NCI-H1436 (cell line): ENCODE results near the gene ASPSCR1.

Source experiments
- DNase-seq: peaks from one replicate; lab custom pipeline; 2025; lab: John Stamatoyannopoulos, UW

The ASPSCR1 gene

DNA sequence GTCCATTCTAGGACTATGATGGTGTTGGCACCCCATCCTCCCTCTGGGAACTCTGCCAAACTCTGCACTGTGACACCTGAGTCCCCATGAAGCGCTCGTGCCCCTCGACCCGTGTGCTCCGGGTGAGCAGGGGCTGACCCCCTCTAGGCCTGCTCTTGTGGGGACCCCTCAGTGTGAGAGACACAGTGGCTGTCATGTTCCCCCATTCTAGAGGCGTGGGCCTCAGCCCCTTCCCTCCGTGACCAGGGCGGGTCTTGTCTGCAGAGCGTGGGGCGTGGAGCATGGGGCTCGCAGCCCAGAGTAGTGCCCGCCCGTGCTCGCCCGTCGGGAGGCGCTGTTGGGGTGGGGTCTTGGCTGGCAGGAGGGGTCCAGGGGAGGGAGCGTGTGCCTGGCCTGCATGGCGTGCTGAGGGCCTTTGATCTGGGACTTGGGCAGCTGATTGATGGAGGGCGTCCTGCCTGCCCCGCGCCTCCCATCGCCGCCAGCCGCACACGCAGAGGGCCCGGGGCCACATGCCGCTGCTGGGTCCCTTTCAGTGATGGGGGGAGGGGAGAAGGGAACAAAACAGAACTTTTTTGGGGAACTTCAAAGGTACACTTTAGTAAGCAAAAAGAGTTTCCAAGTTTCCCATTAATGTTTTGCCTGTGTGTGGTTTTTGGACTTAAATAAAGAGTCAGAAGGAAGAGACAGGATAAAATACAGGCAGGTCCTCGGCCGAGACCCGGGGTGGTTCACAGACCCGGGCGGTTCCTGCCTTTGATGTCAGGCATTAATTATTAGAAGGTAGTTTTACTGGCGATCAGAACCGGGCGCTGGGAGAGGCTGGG lies 22.8 kb downstream of the ASPSCR1 start:
- no peak for DNase-seq

DNA sequence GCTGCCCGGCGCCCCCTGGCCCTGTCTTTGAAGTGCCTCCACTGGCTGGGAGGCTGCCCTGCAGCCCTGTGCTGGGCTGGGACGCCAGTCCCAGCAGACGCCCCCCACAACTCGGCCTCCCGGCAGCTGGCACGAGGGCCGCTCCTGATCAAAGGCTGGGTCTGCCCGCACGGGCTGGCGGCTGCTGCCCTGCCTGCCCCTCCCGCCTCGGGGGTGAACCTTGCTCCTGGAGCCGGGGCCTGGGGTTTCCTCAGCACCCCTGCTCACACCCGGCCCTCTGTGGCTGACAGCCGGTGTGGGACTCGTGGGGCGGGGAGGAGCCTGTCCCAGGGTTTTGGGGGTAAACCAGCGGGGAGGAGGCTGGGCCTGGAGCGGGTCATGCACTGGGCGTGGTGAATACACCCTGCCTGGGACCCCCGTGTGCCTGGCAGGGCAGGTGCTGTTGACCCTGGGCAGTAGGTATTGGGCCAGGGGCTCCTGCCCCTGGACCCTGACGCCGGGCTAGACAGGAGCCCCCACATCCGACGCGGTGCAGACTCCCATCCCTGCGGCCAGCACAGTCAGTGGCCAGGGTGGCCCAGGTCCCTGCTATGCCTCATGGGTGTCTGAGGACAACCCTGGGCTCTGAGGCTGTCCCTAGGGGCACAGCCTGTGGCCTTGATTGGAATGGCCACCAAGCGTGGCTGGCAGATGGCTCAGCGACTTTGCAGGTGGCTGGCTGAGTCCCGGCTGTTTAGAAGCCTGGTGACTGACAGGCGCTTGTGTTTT lies 23.6 kb downstream of the ASPSCR1 start:
- DNase-seq: no peak

DNA sequence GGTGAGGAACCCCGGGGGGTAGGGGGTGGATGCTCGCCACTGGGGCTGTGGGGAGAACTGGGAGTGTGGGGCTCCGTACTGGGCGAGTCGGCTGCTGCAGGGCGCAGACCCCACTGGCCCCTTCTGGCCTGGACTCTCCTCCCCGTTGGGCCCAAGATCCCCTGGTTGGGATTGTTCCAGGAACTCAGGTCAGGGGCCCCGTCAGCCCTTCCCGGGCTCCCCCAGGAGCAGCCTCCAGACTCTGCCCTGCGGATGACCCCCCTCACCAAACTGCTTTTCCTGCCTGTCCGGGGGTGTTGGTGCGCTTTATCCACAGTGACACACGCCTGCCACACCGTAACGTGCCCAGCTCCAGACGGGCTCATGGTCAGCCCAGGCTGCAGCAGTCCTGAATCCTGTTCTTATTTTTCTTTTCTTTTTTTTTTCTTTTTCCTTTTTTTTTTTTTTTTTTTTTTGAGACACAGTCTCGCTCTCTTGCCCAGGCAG lies 24.2 kb downstream of the ASPSCR1 start:
- DNase-seq: no peak

DNA sequence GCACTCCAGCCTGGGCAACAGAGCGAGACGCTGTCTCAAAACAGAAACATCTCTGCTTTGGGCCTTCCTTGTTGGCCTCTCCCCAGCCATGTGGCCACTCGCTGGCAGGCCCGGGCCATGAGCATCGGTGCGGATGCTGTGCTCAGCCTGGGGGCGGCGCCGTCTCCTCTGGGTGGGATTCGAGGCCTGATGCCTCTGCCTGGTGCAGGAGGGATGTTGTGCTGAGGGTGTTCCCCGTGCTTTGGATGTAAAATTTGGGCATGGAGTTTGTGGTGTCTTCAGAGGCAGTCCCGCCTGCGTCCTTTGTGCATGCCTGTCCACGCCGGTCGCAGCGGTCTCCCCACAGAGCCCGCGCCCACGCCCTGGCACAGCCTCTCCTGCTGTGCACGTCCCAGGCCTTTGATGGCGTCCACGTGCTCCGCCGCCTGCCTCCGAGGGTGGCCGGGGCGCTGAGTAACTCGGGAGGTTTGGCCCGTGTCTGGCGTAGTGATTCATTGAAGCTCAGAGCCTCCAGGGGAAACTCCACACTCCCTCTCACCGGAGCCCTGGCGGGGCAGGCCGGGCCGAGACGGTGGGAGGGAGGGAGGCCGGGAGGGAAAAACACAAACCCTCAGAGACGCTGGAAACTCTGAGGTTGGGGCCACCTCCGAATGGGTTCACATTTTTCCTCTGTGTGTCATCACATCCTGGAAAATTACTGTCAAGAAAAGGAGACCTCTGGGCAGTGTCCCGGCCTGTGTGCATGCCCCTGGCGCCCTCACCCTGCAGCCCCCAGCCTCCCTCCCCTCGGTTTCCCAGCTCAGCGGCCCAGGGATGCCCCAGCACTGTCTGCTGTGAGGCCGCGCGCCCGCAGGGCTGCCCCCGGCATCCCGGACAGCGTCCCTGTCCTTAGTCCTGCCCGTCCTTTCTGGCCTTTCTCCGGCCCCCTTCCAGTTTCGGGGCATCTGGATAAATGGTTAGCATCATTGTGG lies 26.3 kb downstream of the ASPSCR1 start:
- no peak for DNase-seq

DNA sequence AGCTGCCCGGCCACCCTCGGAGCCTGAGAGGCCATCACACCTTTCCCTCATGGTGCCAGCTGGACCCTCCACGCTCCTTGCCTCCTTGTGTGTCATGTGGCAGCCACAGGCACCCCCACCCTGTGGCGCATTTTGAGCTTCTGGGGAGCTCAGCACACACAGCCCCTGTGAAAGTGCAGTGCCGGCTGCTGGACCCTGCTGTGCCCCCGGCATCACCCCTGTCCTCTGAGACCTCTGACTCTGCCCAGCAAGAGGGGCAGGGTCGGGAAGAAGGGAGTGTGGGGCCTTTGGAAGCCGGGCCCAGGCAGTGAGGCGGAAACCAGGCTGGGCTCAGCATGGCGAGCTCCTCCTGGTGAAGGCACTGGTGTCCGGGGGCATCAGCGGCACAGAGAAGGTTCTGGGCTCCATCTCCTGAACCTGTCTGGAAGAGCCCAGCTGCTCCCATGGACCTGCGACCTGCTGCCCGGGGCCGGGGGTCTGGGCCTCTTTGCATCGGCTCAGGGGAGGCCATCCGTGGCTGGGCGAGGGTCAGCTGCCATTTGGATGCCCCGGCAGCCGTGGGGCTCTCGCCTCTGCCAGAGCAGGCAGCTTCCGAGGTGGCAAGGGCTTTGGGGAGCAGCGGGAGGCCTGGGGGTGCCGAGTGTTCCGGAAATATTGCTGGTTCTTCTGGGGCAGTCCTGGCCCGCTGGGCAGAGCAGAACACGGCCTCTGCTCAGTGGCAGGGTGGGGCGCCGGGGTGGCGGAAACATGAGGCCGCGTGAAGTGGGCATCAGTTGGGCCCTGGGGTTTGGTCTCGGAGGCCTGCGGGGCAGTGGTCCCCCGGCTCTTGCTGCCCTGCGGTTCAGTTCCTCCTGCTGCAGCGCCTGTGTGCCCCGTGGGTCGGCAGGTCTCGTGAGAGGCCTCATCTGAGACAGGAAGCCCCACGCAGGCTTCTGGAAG lies 27.4 kb downstream of the ASPSCR1 start:
- DNase-seq: no peak

DNA sequence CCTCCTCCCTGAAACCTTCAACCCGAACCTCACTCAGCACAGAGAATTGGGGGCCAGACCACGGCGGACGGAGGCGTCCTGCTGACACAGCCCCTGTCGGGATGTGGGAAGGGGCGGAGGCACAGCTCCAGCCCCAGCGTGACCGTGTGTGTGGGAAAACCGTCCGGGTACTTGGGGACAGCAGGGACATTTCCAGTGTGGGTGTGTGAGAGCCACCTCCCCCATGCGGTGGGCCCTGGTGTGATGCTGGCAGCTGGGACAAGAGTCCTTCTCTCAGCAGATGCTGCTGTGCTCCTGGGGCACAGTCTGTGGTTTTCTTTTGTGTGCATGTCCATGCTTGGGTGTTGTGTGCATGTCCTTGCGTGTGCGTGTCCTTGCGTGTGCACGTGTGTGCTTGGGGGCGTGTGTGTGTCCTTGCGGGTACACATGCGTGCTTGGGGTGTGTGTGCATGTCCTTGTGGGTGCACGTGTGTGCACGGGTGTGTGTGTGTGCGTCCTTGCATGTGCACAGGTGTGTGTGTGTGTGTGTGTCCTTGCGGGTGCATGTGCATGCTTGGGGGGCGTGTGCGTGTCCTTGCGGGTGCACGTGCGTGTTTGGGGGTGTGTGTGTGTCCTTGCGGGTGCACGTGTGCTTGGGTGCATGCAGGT lies 28.4 kb downstream of the ASPSCR1 start:
- DNase-seq: no peak

DNA sequence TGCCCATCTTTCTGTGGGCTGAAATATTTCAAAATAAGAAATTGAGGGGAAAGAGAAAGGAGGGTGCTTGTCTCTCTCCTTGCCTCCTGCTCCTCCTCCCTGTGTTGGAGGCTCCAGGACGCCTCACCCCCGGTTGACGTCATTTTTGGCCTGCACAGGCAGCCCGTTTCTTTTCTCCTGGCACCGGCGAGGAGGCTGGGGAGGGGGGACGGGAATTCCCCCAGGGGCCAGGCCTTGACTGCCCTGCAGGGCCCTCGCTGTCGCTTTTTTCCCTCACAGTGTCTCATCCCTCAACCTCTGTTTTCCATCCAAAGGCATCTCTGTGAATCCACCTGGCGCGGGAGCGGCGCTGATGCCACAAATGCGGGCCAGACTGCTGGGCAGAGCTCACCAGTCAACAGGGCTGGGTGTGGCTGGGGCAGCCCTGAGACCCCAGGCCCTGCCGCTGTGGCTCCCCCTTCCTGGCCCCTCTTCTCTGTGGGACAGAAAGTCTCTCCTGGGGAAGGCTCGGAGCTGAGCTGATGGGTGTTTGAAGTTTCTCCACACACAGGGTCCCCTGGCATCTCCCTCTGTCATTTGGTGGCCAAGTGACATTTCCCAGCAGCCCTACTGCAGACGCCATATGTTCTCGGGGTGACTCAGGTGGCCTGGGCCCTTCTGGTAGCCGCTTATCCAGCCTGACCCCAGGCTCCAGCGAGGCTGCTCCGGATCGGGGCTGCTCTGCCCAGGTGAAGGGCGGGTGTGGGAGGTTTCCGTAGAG lies 29.2 kb downstream of the ASPSCR1 start:
- no peak for DNase-seq

DNA sequence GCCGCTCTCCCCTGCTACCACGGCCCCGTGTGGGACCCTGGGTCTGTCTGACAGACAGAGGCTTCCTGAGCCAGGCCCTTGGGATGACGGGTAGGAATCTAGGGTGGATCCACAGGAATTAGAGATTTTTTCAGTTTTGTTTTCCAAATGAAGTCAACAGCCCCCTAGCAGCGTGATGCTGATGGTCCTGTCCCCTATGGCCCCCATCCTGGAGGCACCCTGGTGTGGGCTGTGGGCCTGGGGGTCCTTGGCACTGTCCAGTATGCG lies 29.7 kb downstream of the ASPSCR1 start:
- DNase-seq: no peak

DNA sequence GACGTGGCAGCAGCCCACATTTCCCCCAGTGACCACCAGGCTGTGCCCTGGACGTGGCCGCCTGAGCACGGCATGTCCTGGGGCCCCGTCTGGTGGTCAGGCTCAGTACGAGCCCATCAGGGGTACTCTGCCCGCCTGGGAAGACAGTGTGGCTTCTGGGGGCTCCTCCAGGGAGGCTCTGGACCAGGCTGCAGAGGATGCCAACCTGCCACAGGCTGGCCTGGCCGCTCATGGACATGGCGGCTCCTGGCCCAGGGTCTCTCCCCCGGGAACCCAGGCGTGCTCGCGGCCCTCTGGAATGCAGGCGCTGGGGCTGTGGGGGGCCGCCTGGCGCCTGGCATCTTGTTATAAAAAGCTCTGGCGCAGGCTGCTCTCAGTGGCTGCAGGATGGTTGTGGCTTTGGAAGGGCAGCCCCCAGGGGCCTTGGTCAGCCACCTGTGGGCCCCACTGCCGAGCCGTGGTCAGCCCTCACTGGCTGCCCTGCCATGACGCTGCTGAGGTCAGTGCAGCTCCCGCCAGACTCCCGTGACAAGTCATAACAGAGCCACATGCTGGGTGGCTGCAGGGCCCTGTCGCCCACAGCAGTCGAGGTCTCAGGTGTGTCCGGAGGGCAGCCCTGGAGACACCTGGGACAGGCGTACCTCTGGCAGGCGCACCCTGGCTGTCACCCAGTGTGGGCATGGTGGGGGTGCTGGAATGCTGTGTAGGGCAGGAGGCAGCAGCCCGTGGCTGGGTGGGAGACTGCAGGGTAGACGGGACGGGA lies 30.2 kb downstream of the ASPSCR1 start:
- DNase-seq: no peak

DNA sequence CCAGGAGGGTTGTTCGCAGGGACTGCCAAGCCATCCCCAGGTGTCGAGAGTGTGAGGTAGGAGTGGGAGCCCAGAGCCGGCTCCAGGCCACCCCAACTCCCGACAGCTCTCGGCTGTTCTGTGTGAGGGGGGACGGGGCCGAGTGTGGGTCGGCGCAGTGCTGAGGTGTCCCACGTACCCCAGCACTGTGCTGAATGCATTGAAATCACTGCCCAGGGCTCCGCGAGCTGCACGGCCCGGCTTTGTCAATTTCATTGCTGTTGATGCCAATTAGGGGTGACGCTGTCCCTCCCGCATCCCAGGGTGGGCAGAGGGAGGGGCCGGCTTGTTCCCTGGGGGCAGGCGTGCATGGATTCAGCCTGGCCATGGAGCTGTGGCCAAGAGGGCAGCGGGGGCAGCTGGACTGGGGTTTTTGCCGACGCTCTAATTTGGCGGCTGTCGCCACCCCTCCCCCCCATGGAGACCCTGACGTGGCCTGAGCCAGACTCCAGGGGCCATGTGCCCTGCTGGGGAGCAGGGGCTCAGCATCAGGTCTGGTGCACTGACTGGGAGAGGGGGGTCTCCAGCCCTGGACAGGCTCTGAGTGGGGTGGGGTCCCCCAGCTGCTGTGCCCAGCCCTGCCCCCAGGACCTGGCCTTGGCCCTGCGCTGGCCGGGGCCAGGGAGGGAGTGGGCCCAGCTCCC lies 31.0 kb downstream of the ASPSCR1 start:
- DNase-seq: no peak

DNA sequence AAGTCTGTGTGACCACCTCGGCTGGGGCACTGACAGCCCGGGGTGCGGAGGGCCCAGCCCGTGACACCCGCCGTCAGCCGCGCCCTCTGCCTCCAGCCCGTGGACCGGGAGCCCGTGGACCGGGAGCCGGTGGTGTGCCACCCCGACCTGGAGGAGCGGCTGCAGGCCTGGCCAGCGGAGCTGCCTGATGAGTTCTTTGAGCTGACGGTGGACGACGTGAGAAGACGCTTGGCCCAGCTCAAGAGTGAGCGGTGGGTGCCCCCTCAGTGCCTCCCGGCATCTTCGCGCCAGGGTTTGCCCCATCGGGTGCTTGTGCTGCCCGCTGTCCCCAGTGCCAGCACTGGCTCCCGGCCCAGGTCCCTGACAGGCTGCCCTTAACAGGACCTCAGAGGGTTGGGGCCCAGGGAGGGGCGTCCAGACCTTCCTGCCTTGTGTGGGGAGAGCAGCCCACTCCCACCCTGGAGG lies 31.5 kb downstream of the ASPSCR1 start:
- DNase-seq: no peak

DNA sequence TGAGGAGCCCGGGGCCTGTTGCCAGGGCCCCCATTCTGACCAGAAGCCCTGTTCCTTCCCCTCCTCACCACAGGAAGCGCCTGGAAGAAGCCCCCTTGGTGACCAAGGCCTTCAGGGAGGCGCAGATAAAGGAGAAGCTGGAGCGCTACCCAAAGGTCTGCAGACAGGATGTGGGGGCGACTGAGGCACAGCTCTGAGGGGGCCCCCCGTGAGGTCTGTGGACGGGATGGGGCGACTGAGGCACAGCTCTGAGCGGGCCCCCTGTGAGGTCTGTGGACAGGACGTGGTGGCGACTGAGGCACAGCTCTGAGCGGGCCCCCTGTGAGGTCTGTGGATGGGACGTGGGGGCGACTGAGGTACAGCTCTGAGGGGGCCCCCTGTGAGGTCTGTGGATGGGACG lies 32.0 kb downstream of the ASPSCR1 start:
- no peak for DNase-seq

DNA sequence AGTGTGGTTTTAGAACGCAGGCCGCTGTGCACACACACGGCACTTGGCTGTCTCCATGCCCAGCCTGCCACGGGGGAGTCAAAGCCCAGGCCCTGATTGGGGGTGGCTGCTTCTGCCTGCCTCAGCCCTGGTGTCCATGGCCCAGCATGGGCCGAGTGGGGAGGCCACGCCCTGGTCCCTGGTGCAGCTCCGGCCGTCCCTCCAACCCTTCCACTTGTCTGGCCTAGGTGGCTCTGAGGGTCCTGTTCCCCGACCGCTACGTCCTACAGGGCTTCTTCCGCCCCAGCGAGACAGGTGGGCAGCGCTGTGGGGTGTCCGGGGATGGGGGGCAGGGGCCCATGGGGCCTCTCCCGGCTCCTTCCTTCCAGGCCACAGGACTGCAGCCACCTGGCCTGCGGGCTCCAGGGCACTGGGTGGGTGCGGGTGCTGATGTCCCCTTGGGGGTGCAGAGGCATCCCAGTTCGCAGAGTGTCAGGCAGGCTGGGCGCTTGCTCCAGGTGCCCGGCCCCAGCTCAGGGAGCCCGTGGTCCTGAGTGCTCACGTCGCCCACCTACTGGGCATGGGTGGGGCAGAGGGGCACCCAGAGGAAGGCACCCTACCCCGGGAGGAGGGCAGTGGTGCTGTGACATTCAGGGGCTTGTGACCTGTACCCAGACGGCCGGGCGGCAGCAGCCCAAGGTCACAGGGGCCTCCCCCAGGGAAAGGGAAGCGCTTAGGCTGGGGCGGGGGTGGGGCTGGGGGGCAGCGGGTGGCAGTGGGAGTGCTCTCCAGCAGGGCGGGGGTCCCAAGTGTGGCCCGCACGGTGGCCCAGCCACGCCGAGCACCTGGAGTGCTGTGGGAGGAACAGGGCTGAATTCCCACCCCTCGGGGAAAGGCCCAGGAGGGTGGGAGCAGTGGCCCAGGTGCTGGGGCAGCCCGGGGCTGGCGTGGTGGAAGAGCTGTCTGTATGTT lies 33.4 kb downstream of the ASPSCR1 start:
- no peak for DNase-seq

DNA sequence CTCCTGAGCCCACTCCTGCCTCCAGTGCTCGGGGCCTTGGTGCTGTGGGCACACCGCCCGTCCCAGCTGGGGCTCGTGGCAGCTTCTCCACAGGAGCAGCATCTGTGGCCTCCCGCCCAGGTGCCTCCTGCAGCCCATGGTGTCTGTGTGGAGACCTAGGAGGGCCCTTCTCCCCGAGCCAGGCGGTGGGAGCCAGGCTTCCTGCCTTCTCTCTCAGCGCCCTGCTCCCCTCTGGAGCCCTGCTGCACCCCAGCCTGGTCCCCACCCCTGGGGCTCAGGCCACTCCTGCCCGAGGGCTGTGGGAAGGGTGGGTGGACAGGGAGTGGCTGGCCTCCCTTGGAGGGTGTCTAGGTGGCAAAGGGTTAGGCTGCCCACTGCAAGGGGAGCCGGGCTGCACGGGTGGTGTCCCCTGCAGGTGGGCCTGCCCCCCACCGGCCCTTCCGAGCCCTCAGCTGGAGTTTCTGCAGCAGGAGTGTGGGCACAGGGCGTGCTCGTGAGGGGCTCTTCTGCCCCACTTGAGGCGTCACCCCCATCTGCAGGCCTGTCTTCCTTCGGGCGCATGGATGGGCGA lies 34.3 kb downstream of the ASPSCR1 start:
- no peak for DNase-seq

DNA sequence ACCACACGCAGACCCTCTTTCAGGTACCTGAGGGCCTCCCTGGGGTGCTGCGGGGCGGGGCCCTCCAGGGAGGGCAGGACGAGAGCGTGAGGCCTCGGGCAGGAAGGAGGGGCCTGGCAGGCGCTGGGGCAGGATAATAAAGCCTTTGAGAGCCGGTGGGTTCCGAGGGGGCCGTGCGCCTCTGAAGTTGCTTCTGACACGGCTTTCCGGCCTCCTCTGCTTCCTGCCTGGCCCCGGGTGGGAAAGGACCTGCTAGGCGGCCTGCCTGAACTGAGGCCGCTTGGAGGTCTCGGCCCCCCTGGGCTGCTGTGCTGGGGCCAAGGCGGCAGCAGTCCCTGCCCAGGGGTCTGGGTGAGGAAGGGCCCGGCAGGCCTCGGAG lies 34.8 kb downstream of the ASPSCR1 start:
- DNase-seq: no peak

DNA sequence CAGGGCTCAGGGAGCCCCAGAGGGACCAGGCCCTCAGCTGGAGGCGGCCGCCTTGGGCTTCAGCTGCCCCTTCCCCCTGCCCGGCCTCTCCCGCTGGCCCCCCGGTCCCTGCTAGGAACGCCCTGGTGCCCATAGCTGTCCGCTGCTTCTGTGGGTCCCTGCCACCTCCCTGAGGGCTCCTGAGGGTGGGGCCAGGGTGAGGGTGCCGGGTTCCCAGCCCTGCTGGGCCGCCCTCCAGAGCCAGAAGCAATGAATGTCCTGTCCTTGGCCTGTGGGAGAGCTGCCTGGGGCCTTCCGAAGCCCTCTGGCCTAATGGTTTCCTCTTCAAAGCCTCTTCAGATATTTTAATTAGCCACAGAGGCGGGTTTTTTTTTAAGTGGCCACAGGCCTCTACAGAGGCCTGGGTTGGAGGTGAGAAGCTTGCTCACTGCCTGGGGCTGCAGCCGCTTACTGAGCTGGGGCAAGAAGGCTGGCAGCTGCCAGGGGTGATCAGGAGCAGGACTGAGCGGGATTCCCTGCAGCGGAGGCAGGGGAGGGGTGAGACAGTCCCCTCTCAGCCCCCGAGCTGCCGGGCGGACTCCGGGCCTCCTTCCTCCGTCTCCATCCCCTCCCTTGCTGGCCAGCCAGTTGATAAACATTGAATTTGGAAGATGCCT lies 35.3 kb downstream of the ASPSCR1 start:
- peak; percentile 53 for DNase-seq
